Medulla oblongata (tissue), 1 donor: ENCODE measurements around the gene COL6A5.
"Not testable (repeated sequence)": the region's sequence is repeated elsewhere in the genome, so short reads cannot be mapped to it uniquely, and the experiment has no call there.

Experiments used
- DNase-seq: peaks from one replicate; pipeline ENCODE4 v3.0.0-alpha.2; 2015; ENCODE audit errors: extremely low spot score

Gene COL6A5

DNA sequence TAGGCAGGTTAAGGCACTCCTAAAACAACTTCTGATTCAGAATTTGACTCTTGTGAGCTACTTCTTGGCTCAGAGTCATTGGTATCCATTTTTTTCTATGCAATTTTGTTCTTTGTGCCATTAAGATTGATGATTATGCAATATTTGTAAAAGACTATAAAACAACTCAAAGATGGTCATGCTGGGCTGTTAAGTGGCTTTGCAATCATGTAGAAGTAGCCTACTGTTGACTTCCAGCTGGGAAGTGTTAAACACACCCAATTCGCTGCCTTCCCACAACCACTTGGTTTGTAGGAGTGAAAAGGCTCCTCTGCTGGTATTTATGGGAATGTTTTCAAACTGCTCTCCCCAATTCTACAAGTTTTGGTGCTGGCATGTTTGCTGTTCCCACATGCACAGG lies 96.8 kb downstream of the COL6A5 start:
- DNase-seq = no peak

DNA sequence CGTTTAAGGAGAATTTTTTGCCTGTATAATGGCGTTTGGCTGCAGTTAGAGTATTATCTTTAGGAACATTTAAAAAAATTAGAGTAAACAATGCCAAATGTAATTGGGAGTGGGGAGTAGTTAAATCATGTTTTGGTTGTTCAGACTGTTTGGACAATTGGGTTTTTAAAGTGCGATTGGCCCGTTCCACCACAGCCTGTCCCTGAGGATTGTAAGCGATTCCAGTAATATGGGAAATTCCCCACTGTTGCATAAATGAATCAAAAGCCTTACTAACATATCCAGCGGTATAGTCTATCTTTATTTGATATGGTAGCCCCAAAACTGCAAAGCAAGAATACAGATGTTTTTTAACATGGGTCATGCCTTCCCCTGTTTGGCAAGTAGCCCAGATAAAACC lies 101.4 kb downstream of the COL6A5 start:
- DNase-seq = not testable (repeated sequence)

GRCh38 chr3:130448155-130448554 lies 102.7 kb downstream of the COL6A5 start:
- not testable (repeated sequence) for DNase-seq

- no peak for DNase-seq
Measured at GRCh38 chr3:130456540-130456939, 111.1 kb downstream of the COL6A5 start.

DNA sequence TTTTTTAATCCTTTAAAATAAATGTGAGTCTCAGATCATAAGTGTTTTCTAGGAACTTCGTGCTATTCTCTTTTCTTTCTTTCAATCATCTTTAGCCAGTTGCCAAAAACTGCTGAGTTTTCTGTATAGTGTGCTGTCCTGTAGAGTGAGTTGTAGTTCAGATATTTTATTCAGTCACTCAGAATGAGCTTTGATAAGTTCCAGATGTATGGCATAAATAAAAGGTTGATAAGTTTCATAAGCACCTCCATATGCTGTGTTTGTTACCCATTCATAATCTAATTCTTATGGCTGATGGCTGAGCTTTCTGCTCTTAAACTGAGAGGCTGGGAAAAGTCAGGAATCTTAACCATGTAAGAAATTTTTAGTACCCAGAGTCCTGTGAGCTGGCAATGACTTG lies 112.2 kb downstream of the COL6A5 start:
- no peak for DNase-seq

DNA sequence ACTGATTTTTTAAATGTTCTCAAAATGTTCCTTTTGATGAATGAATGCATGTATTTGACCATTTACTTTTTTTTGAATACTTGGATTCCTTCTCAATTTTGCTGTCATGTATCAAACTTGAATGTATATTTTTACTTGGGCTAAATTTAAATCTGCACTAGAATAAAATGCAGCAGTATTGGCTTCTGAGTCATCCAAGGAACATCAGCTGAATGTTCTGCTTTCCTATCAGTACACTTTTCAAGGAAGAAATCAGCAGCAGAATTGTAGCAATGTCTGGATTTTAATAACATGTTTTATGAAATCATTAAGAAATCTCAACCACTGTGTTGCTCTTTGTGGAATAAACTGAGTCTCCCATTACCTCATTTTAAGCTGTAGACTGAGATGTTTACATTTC lies 114.5 kb downstream of the COL6A5 start:
- no peak for DNase-seq

DNA sequence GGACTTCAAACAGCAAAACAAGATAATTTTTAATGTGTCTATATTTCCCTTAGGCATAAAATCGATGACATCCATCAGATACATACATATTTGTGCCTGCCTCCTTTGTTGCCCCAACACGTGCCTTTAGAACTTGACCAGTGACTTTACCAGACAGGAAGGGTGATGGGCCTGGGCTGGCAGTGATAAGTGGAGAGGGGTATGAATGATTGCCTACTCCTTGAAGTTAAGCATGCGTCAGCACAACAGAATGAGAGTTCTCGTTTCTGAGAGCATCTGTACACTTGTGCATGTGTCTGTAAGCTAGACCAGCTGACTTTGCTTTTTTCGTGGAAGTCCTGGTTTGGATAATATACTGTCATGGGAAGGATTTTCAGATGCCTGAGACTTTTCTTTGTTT lies 116.6 kb downstream of the COL6A5 start:
- DNase-seq = no peak

GRCh38 chr3:130463221-130463620 lies 117.7 kb downstream of the COL6A5 start:
- DNase-seq = no peak

DNA sequence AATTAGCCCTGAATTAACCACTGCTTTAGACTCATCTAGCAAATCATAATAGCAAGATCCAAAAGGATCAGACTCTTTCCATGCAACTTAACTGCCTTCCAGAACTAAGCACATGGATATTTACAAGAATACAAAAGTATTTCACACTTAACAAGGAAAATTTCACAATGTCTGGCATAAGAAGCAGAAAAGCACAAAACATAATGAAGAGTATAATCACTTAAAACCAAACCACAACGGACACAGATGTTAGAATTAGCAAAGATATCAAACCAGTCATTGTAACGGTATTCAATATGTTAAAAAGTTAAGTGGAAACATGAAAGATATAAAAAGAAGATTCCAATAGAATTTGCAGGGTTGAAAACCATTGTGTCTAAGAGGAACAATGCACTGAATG lies 120.0 kb downstream of the COL6A5 start:
- DNase-seq = no peak

DNA sequence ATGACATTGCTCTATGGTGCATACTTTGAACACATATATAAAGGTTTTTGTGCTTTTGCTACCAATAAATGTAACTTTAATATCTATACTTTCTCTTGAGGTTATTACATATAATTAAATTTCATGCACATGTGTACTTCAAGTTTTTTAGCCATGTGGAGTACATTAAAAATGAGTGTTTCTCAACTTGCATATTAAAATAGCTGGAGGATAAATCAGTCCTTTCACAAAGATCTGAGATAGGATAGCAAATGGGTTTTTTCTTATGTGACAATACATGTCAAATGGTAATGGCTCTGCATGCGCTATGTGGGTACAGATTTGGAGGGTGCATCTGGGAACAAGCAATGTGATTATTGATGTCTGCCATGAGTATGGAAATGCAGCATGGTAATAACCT lies 122.8 kb downstream of the COL6A5 start:
- DNase-seq = no peak

- DNase-seq = no peak
Measured at GRCh38 chr3:130470126-130470525, 124.7 kb downstream of the COL6A5 start.

DNA sequence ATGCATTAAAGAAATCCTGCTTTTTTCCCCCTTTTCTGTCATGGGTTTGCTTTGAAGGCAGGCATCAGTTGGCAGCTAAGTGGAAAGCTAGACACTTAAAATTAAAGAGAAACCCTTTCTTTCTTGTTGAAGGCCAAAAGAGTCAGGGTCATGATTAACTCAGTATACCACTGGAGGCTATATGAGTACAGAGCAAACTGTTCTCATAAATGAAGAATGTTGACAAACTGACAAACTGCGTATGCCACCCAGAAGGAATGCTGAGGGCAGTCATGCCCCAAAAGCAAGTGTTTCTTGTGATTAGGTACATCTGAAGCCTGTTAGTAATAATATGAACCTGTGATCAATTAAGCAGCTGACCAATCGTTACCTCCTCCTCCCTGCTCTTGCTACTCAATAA lies 127.9 kb downstream of the COL6A5 start:
- no peak for DNase-seq

GRCh38 chr3:130480736-130481135 lies 135.3 kb downstream of the COL6A5 start:
- peak; percentile 8 for DNase-seq

GRCh38 chr3:130488288-130488687 lies 142.8 kb downstream of the COL6A5 start:
- DNase-seq = no peak

DNA sequence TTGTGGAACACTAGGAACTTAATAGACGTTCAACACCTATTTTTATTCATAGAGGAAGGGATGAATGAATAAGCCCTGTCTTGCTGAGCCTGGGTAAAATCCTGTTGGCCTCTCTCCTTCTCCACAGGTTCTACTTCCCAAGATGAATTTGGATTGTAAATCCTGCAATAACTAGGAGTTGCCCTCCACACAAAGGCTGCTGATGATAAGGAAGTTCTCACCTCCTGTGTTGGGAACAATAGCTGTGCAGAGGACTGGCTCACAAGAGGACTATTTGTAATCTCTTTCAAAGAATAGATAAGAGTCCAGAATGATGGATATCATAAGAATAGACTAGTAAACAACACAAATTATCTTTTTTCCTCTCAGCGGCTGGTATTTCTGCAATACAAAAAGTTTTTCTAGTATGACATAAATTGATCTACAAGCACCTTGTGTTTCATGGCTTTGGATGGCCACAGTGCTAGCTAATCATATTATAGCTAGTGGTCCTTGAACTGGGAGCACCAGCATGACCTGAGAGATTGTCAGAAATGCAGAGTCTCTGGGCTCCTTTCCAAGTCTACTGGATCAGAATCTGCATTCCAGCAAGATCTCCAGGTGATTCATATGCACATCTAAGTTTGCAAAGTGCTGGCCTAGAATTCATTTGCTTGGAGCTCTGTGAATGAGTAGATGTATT lies 143.4 kb downstream of the COL6A5 start:
- no peak for DNase-seq

GRCh38 chr3:130490241-130490640 lies 144.8 kb downstream of the COL6A5 start:
- DNase-seq = no peak

DNA sequence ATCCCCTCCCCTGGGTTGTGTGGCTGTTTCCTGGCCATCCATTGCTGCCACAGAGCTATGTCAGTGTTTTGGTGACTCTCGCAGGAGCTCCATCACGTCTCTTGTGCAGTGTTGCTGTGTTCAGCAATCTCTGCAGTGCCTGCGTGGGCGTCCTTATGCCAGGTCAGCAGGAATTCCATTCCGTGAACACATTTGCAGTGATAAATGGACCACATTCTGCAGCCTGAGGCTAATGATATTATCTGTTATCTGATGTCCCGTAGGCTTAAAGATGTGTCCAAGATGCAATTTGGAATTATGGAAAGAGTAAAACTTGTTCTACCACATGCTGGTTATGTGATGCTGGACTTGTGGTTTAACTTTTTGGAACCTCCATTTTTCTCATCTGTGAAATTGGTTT lies 146.0 kb downstream of the COL6A5 start:
- DNase-seq = no peak

GRCh38 chr3:130504701-130505100 lies 159.2 kb downstream of the COL6A5 start:
- DNase-seq = no peak

DNA sequence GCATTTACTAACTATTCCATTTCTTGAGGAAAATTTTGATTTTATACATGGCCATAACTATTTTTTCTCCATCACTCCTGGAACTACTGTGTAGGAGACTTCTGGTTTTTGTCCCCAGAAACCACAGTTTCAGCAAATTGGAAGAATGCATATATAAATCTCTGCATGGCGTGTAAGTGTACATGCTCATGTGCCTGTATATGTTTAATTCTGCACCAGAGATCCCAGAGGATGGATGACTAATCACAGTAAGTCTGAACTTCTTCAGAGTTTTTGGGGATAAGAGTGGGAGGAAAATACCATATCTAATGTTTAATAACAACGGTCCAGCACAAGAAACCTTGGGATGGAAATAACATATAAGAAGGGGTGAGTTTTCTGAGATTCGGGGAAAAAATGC lies 160.6 kb downstream of the COL6A5 start:
- DNase-seq = no peak

DNA sequence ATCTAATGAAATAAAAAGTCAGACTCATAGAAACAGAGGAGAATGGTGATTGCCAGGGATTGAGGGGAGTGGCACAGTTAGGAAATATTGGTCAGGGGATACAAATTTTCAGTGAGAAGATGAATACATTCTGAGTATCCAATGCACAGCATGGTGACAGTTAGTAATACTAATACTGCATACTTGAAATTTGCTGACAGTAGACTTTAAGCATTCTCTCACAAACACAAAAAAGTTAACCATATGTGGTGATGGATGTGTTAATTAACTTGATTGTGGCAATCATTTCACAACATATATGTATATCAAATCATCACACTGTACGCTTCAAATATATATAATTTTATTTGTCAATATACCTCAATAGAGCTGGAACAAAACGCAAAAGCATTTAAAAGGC lies 162.3 kb downstream of the COL6A5 start:
- DNase-seq = no peak

GRCh38 chr3:130509008-130509407 lies 163.5 kb downstream of the COL6A5 start:
- DNase-seq = no peak

GRCh38 chr3:130514681-130515080 lies 169.2 kb downstream of the COL6A5 start:
- DNase-seq = no peak

GRCh38 chr3:130515755-130516154 lies 170.3 kb downstream of the COL6A5 start:
- no peak for DNase-seq
